ENCODE measurements around the gene CD6. TPM values are rescaled to one million over a fixed set of nuclear protein-coding genes. Genes with fewer than 3 reads are reported as not detected.

CD6 gene
- total RNA-seq, 4 donors from 2014 or later, result 0.42 to 2.7 (median 1.8) TPM

DNA sequence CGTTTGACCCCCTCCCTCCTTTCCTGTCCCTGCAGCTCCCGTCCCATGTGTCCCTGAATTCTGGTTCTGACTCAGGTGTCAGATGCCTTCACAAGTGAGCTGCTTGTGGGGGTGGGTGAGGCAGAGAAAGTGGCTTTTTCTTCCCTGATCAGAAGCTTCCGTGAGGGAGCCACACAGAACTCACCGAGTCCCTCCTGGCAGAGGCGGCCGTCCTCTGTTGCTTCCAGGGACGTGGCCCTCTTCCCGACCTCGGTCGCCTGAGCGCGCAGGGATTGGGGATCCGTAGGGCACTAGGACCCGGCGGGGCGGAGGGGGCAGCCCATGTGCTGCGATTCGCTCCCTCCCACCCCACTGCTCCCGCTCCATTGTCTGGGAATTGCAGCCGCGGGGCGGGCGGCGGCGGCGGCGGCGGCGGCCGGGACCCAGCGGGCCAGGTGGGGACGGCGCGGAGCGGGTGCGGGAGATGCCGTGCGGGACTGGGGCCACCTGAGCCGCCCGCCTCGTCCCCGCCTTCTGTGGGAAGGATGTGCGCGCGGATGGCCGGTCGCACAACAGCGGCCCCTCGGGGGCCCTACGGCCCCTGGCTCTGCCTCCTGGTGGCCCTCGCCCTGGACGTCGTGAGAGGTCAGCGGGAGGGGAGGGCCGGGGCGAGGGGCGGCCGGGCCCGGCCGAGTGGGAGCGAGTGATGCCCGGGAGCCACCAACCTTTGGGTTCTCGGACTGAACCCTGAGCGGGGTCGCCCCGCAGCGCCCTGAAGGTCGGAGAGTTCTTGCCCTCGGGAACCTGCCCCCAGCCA, 47.2 kb upstream of the CD6 start, which contains the start of gene TMEM132A:
Gene TMEM132A, plus strand, starts transcription at position 351 of the 796 bp plus-strand sequence. Its CDS starts 174 bp downstream, at position 525.
- peak within 1 kb of the TSS; percentile 26 for H3K4me3 ChIP-seq (ENCODE audit: low read depth, poor library complexity, severe bottlenecking)
- DNase-seq (ENCODE audit: low spot score in 2 of 2), result peak; percentile 36 to 93
- intact Hi-C loops (cut with DNase I; ENCODE audit: low total_unique reads), result no loop called here
- WGBS, 2 donors, result 0 to 1% methylated on average over 16 to 37 of the region's 69 CpGs
- TF ChIP-seq POLR2A (IDR thresholded peaks at IDR 0.05), result no peak
- TF ChIP-seq, protein P1, sequence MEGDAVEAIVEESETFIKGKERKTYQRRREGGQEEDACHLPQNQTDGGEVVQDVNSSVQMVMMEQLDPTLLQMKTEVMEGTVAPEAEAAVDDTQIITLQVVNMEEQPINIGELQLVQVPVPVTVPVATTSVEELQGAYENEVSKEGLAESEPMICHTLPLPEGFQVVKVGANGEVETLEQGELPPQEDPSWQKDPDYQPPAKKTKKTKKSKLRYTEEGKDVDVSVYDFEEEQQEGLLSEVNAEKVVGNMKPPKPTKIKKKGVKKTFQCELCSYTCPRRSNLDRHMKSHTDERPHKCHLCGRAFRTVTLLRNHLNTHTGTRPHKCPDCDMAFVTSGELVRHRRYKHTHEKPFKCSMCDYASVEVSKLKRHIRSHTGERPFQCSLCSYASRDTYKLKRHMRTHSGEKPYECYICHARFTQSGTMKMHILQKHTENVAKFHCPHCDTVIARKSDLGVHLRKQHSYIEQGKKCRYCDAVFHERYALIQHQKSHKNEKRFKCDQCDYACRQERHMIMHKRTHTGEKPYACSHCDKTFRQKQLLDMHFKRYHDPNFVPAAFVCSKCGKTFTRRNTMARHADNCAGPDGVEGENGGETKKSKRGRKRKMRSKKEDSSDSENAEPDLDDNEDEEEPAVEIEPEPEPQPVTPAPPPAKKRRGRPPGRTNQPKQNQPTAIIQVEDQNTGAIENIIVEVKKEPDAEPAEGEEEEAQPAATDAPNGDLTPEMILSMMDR (IDR thresholded peaks at IDR 0.05), result no peak

DNA sequence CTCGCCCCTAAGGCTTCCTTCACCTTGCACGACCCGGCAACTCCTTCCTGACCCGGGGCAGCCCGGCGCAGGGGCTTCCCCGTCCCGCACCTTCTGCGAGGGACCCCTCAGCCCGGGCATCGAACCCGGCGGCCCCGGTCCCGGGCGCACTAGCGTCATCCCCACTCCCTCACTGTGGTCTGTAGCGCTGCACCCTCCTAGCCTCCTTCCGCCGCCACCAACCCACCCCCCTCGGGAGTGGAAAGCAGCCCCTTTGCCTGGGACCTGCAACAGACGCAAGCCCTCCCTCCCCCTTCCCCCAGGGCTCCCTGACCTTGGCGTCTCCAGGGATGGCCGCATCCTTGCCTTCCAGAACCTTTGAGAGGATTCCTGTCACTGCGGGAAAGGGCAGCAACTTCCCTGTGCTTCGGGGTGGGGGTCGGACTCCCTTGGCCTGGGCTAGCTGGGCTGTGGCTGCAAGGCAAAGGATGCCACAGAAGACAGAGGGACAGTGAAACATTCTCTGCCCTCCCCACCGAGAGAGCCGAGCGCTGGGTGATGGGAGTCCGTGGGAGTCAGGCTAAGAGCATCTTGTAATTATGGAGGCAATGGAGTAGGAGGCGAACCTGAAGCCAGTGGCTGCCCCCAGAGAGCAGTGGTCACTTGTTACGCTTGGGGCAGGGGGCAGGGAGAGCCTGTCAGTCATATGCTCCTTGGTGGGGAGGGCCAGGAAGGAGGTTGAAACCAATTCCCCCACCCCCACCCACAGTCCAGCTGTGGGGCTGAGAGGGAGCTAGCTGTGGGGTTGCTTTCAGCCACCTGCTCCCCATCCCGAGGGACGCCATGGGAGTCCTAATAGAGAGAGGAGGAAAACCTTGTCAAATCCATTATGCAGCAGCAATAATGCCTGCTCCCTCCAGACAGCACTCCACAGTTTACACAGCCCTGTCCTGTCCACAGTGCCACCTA, 46.3 kb upstream of the CD6 start:
- no peak for DNase-seq (ENCODE audit: low spot score in 2 of 2)
- peak overlapping the region; percentile 26 for H3K4me3 ChIP-seq (ENCODE audit: low read depth, poor library complexity, severe bottlenecking)
- WGBS, 2 donors, result 4 to 5% methylated on average over 30 to 35 of the region's 35 CpGs
- TF ChIP-seq POLR2A (IDR thresholded peaks at IDR 0.05), result no peak
- TF ChIP-seq, protein P1 (IDR thresholded peaks at IDR 0.05), result no peak
- intact Hi-C loops (cut with DNase I; ENCODE audit: low total_unique reads), result no loop called here

DNA sequence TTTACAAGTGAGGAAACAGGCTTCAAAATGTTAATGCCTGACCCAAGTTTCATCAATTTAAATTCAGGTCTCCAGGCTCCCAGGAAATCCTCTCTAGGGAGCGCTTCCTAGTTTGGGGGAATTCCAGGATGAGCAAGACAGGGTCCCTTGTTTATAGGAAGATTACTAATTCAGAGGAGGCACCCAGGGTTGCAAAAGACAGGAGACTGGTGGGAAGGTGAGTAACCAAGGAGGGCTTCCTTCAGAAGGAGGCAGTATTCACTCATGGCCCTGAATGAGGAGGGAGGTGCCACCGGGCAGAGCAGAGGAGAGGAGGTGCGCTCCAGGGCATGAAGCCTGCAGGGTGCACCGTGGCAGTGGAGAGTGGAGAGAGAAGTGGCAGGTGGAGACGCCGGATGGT, 45.6 kb upstream of the CD6 start:
- WGBS, 2 donors, result 58 to 73% methylated on average over 6 of the region's 6 CpGs

DNA sequence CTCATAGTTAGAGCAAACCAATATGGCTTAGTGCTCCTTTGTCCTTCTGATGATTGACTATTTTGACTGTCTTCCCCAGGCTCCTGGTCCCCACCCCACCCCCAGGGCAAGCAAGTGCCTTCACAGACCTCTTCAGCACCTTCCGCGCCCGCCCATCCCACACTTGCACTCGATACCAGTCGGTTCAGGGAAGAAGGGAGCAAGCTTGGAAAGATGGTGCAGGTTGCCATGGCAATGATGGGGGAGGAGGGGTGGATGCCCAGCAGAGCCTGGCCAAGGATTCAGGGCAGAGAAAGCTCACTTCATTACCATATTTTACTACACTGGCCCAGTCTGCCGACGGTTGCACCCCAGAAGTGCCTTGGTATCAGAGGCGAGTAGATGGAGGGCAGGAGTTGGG, 45.0 kb upstream of the CD6 start:
- H3K4me3 ChIP-seq (ENCODE audit: low read depth, poor library complexity, severe bottlenecking), result no peak overlapping the region
- 87 to 93% methylated on average over 8 of the region's 8 CpGs for WGBS, 2 donors
- intact Hi-C loops (cut with DNase I; ENCODE audit: low total_unique reads), result no loop called here
- no peak for TF ChIP-seq POLR2A (IDR thresholded peaks at IDR 0.05)
- TF ChIP-seq, protein P1 (IDR thresholded peaks at IDR 0.05), result no peak
- DNase-seq (ENCODE audit: low spot score in 2 of 2), result no peak

More for the DNA sequence above, 45.6 kb upstream of the CD6 start:
- H3K4me3 ChIP-seq (ENCODE audit: low read depth, poor library complexity, severe bottlenecking), result no peak overlapping the region
- no peak for DNase-seq (ENCODE audit: low spot score in 2 of 2)
- TF ChIP-seq POLR2A (IDR thresholded peaks at IDR 0.05), result no peak
- TF ChIP-seq, protein P1 (IDR thresholded peaks at IDR 0.05), result no peak
- intact Hi-C loops (cut with DNase I; ENCODE audit: low total_unique reads), result no loop called here

DNA sequence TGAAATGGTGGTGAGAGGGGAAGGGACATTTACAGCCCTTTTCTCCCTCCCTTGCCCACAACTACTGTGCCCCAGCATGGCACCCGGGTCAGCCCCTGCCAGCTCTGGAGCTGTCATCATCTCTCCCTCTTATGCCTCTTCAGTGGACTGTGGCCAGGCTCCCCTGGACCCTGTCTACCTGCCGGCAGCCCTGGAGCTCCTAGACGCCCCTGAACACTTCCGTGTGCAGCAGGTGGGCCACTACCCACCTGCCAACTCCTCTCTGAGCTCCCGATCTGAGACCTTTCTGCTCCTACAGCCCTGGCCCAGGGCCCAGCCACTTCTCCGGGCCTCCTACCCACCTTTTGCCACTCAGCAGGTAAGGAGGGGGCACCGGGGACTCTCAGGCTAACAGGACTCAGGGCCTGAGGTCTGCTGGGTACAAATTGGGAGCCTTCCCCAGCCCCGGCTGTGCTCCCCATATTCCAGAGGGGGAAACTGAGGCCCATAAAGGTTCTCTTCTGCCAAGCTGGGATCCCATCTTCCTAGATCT, 44.4 kb upstream of the CD6 start:
- TF ChIP-seq POLR2A (IDR thresholded peaks at IDR 0.05), result no peak
- TF ChIP-seq, protein P1 (IDR thresholded peaks at IDR 0.05), result no peak
- intact Hi-C loops (cut with DNase I; ENCODE audit: low total_unique reads), result no loop called here
- DNase-seq (ENCODE audit: low spot score in 2 of 2), result no peak
- no peak overlapping the region for H3K4me3 ChIP-seq (ENCODE audit: low read depth, poor library complexity, severe bottlenecking)
- 92 to 93% methylated on average over 8 of the region's 8 CpGs for WGBS, 2 donors

Data from lower leg skin (tissue), 4 donors.